LHCN-M2 (cell line): Measurements from ENCODE around the gene NEO1. TPM values are rescaled to one million over a fixed set of nuclear protein-coding genes. Genes with fewer than 3 reads are reported as not detected.
"Not testable (repeated sequence)": the region's sequence is repeated elsewhere in the genome, so short reads cannot be mapped to it uniquely, and the experiment has no call there.

ENCODE experiments used
- DNase-seq: peaks from one replicate; pipeline ENCODE4 v3.0.0-alpha.2; 2012; ENCODE audit warnings: low read depth
- total RNA-seq: library from RNA; depleted of rRNA; stranded (reverse); fragments of >200 nt; gene quantifications from 2 replicates; pipeline ENCODE4 v1.2.3, GENCODE V29; 2014

NEO1 gene
- total RNA-seq, 1 experiment from 2014 or later: 2.3 TPM

DNA sequence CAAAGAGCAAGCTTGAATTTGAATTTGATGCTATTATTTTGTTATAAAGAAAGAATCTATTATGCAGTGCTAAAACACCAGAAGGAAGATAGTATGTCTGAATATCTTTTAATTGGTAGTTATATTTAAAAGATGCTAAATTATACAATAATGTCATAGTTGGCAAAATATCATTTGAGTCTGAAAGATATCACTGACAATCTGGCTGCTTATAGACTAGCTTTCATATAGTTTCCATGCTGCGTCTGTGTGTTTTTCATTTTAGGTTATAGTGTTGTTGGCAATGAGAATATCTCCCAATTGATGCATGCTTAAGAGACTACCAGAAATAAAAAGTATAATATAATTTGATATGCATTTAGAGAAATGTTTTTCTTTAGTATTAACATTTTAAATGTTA is 142.9 kb downstream of the NEO1 start:
- DNase-seq: no peak

GRCh38 chr15:73196113-73196512 is 143.8 kb downstream of the NEO1 start:
- no peak for DNase-seq

GRCh38 chr15:73200339-73200738 is 148.1 kb downstream of the NEO1 start:
- no peak for DNase-seq

DNA sequence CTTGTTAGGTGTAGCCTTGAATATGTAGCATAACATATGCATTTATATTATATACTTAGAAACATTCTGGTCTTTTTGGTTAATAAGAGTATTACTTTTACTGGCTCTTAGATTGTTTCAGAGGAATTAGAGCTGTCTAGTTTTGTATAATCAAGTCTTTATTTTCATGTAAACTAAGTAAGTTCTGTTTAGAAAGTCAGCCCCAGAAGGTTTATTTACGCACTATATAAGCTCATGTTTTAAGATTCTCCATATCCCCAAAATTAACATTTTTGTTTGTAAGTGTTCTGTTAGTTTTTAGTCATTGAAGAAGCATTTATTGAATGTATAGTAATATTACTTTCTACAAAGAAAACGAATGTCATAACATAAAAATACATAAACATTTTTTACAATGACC is 158.4 kb downstream of the NEO1 start:
- no peak for DNase-seq

GRCh38 chr15:73212424-73212823 is 160.2 kb downstream of the NEO1 start:
- DNase-seq: no peak

- not testable (repeated sequence) for DNase-seq
Measured at GRCh38 chr15:73221450-73221849, 169.2 kb downstream of the NEO1 start.

DNA sequence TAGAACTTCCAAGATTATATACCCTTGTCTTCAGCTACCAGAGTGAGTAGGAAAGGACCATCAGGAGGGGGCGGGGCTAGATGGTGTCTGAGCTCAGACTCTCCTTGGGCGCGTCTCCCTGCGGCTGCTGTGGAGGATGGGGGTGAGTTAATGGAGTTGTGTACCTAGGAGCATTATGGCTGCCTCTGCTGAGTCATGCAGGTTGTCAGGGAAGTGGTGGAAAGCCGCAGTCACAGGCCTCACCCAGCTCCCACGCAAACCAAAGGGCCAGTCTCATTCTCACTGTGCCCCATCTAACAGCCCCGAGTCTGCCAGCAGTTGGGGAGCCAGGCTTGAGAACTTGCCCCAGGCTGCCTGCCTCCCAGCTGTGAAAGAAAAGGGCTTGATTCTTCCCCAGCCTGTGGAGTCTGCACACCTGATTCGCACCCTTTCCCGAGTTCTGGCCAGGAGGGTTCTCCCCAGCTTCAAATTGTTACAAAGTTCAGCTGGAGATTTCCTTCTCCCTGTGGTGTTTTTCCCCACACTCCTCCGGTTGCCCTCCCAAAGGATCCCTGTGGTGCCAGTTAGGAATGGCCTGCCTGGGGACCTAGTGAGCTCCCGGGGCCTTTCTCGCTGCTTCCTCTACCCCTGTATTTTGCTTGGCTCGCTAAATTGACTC is 173.2 kb downstream of the NEO1 start:
- no peak for DNase-seq

DNA sequence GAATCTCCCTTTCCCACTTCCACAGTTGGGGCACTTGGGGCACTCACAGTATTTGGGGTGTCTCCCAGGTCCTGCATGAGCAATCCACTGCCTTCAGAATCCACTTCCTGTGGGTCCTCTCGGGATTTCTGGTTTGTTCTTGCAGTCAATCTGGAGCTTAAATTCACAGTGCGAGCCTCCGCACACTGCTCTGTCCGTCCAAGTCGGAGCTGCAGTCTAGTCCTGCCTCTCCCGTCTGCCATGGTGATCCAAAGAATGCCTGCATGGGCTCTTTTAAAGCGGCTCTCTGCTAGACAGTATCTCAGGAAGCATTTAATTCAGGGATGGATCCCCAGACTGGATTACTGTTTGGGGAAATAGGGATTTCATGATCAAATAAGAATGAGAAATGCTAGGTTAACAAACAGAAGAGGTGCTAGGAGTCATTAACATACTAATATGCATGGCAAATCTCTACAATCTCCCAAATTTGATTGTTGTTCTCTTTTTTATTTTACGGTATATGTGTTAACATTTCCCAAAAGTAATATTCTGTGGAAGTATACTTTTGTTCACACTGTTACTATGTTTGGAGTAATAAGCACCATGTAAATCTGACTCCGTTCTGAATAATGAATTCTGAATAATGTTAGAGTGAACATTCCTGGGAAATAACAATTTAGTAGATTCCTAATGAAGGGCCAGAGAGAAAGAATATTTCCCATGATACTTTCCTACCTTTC is 174.0 kb downstream of the NEO1 start:
- no peak for DNase-seq

DNA sequence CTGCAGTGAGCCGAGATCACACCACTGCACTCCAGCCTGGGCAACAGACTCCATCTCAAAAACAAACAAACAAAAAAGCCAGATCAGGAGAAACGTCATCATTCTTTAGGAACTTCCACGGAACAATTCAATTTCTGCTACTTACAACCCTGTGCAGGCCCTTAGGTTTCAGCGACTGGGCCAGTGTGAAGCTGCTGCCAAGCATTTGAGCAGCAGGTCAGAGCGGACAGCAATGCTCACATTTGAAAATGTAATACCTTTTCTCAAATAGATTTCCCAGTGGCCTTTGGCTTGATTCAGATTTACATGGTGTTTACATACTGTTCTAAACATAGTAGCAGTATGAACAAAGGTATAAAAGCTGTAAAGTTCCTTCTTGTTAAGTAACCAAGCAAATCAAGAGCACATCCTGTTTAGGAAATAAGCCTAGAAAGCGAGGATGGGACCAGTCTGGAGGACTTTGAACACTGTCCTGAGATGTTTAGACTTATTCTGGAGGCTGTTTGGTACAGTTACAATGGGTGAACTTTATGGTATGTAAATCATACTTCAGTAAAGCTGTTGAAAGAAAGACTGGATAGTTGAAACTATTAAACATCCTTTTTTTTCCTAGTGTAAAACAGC is 175.3 kb downstream of the NEO1 start:
- no peak for DNase-seq

- no peak for DNase-seq
Measured at GRCh38 chr15:73228128-73228646, 175.9 kb downstream of the NEO1 start.

- no peak for DNase-seq
Measured at GRCh38 chr15:73231661-73232419, 179.6 kb downstream of the NEO1 start.

DNA sequence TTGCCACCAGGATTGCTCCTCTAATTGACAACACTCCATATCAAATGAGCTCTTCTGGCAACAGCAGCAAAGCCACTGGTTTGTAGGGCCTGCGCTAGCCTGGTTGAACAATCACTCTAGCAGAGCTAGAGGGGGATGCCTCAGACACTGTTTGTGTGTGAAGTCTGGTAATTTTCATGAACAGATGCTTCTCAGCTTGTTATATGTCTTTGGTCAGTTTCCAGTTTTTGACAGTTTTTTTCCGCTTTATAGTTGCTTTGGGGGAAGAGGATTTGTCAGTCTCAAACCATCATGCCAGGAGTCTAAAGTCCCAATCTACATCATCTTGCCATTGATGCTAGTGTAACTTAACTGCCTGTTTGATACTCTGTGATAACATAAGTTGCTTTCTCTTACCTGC is 180.5 kb downstream of the NEO1 start:
- DNase-seq: no peak

DNA sequence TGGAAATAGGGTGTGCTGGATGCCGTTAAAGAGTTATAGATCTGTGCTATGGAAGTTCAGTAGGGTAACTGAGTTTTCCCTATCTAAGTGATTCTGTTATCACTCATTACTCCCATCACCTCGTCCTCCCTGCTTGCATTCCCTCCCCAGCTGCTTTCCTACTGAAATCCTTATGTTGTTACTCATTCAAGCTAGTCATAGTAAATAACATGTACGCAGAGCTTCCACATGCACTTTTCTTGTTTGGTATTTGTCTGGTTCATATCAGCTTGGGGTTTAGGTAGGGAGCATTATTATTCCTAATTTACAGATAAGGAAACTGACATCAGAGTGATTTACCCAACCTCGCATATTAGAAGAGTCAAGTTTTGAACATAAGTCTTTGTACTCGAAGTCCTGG is 181.4 kb downstream of the NEO1 start:
- DNase-seq: no peak

DNA sequence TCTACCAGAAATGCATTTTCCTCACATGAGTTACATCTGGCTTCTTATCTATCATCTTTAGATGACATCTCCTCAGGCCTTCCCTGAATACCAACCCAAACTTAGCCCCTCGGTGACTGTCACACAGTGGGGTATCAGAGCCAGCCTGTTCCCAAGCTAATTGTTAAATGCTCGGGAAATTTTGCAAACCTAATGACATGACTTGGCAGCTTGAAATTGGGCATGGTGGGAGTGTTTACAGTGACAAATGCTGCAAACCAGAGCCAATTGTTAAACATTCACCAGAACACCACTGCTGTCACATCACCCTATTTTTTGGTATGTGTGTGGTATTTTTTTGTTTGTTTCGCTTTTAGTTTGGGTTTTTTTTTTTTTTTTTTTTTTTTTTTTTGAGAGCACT is 185.6 kb downstream of the NEO1 start:
- DNase-seq: no peak

DNA sequence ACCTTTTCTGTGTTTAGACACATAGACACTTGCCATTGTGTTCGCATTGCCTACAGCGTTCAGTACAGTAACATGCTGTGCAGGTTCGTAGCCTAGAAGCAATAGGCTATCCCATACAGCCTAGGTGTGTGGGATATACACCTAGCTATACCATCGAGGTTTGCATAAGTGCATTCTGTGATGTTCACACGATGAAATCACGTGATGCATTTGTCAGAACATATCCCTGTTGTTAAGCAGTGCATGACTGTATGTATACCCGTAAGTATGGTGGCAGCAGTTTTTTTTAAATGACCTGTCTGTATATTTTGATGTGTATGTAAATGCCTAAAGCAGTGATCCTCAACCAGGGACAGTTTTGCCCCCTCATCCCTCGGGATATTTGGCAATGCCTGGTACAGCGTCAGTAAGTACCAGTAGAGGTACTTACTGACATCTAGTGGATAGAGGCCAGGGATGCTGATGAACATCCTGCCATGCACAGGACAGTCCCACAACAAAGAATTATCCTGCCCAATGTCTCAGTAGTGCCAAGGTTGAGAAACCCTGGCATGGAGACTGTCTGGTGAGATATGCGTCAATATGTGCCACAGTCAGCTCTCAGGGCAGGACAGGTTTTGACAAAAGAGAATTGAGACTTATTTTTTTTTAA is 187.4 kb downstream of the NEO1 start:
- DNase-seq: peak; percentile 6

DNA sequence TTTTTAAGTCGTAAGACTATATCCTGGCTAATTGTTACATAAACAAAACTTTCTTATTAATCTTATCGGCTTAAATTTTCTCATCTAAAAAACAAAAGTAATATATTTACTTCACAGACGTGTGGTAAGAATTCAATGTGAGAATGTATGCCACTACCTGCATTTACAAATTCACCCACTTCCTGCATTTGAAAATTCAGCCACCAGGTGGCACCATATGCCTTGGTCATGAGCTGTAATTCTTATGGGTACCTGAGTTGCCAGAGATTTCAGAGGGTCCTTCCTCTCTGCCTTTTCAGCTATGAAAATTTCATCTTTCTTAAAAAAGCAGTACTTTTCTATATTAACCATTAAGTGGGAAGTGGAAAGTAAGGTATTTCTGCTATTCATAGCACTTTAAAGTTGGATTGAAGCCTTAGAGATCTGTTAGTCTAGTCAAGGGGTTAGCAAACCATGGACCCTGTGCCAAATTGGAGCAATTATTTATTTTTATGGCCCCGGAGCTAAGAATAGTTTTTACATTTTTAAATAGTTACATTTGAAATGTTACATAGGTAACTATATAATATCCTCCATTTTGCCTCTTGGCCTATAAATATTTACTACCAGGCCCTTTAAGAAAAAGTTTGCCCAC is 188.7 kb downstream of the NEO1 start:
- peak; percentile 34 for DNase-seq

- no peak for DNase-seq
Measured at GRCh38 chr15:73244333-73244732, 192.1 kb downstream of the NEO1 start.

- no peak for DNase-seq
Measured at GRCh38 chr15:73246439-73246838, 194.2 kb downstream of the NEO1 start.

DNA sequence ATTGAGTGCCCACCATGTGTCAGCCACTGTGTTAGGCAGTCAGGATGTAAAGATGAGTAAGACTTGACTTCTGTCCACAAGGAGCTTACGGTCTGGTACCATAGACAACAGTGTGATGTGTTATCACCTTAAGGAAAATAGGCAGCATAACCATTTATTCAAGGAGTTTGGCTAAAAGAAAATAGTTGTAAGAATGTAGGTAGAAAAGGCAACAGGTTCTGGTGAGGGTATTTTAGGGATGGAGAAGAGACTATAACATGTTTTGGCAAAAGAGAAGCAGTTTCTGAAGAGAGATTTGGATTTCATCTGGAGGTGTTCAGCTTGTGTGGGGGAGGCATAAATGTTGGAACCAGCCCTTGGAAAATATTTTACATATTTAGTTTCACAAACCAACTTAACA is 194.6 kb downstream of the NEO1 start:
- no peak for DNase-seq

GRCh38 chr15:73247331-73247730 is 195.1 kb downstream of the NEO1 start:
- DNase-seq: no peak

DNA sequence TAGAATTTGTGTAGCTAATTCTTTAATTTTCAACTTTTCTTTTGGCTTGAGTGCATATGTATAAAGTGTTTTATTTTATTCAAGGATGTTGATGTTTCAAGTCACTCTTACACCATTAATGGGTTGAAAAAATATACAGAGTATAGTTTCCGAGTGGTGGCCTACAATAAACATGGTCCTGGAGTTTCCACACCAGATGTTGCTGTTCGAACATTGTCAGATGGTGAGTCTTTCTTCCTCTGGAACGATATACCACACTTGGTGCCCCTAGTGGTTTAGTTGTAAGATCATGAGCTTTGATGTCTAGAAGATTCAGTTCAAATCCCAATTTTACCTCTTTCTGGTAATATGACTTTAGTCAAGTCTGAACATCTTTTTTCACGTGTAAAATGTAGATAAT is 197.2 kb downstream of the NEO1 start:
- DNase-seq: no peak
